NCI-H1436 (cell line): Measurements from ENCODE around the gene USH1G.
A peak's percentile ranks its signal among the peaks of the same experiment; 100 is the strongest.

Experiments
- DNase-seq: peaks from one replicate; lab custom pipeline; 2025; lab: John Stamatoyannopoulos, UW

The USH1G gene

DNA sequence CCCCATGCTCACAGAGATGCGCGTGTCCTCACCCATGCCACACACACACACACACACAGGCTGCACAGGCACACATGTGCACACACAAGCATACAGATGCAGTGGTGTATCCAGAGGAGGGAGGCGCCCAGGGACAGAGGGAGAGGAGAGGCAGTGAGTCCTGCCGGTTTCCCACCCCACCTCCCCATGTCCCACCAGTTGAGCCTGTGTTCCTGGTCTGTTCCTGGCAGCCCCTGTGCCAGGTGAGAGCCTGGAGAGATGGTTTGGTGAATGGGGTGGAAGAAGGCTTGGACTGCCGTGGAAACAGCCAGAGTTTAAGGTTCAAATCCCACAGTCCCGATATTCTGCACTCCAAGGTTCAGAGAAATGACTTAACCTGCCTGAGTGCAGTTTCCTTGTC is 19.4 kb downstream of the USH1G start:
- no peak for DNase-seq

GRCh38 chr17:74903034-74903433 is 20.0 kb downstream of the USH1G start:
- DNase-seq, result no peak

DNA sequence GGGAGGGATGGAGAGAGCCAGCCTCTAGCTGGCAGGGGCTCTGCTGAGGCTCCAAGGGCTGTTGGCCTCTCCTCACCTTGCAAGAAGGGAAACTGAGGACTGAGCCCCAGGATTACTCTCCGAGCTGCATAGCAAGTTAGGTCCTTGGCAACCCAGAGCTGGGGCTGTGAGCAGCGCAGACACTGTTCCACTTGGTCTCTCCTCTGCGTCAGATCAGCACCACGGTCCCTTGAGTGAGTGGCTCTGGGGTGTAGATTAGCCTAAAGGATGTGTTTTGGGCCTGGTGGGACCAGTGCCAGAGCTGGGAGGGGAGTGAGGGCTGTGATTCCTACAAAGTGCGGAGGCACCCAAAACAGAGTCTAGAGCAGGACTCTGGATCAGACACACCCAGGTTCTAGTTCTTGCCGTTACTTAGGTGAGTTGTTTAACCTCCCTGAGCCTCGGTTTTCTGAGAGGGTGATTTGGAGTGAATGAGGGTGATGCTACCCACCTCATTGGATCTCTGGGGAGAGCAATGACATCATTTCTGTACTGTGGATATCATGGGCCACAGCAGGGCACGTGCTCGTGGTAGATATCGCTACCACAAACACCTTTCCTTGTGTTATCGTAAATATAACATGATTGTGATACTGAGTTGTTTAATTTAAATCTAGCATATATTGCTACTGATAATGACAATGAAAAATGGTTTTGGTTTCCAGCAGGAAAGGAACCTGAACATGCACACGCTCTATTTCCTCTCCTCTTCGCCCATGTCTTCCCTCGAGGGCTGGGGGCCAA is 21.5 kb downstream of the USH1G start:
- DNase-seq, result no peak

DNA sequence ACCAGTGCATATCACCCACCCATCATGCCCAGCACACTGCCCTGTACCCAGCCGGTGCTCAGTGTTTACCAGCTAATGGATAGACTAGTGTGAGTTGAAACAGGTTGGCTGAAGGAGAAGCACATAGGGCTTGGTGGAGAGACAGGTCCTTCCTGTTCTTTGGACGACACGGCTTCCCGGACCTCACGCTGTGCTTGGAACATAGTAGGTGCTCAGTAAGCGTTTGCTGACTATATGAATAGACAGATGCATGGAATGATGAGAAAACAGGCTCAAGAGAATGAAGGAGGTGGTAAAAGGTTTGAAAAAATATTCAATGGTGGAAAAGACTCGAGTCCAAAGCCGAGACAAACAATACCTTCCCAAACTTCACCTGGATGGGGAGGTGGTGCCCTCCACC is 22.8 kb downstream of the USH1G start:
- no peak for DNase-seq

DNA sequence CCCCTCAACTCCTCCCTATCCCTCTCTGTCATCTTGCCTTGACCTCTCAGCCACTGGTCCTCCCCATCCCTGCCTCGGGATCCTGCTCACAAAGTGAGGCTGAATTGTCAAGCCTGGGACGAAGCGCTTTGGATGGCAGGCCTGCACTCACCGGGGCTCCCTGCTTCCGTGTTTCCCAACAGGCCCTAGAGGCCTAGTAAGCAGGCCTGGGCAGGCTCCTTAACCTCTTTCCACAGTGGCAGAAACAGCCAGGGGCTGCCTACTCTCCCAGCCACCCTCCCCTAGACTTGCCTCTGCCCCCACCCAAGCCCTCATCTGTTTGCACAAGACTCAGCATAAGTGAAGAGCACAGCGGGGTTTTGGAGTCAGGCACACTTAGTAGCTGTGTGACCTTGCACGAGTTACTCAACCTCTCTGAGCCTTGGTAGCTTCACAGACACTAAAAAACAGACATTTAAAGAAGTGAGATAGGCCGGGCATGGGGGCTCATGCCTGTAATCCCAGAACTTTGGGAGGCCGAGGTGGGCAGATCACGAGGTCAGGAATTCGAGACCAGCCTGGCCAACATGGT is 24.6 kb downstream of the USH1G start:
- no peak for DNase-seq

- DNase-seq, result no peak
These were observed 29.0 kb downstream of the USH1G start for GRCh38 chr17:74893936-74894671.

DNA sequence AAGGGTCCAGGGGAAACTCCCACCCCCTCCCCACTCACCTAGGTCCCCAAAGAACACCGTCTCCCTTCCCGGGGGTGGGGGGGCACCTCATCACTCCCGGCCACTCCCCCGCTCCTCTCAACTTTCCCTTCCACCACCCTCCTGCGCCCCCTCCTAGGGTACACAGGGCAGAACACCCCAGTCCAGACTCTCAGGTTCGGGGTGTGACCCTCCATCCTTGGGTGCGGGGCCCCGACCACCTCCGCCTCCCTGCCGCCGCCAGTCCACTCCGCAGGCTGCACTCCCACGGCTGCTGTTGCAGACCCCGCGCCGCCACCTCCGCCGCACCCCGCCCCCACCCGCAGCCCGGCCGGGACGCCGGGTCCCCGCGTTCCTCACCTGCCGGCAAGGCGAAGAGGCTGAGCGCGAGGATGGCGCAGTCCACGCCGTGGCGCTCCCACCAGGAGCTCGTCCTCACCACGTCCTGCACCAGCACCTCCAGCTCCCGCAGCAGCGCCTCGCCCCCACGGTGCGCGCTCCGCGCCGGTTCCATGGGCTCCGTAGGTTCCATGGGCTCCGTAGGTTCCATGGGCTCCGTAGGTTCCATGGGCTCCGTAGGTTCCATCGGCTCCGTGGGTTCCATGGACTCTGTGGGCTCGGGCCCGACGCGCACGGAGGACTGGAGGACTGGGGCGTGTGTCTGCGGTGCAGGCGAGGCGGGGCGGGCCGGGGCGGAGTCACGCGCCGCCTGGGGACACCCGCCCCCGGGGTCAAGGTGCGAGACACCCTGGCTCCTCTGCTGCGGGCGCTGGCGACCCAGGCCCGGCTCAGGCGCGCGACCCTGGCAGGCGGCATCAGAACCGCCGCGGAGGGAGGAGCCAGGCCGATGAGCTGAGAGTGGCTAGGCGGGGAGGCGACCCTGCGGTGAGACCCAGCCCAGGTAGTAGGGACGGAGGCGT is 29.8 kb downstream of the USH1G start, which contains the start of gene FADS6:
FADS6 (minus strand) TSS at position 660 of the 938 bp plus-strand sequence; CDS start at position 622, 38 bp downstream.
- no peak for DNase-seq

DNA sequence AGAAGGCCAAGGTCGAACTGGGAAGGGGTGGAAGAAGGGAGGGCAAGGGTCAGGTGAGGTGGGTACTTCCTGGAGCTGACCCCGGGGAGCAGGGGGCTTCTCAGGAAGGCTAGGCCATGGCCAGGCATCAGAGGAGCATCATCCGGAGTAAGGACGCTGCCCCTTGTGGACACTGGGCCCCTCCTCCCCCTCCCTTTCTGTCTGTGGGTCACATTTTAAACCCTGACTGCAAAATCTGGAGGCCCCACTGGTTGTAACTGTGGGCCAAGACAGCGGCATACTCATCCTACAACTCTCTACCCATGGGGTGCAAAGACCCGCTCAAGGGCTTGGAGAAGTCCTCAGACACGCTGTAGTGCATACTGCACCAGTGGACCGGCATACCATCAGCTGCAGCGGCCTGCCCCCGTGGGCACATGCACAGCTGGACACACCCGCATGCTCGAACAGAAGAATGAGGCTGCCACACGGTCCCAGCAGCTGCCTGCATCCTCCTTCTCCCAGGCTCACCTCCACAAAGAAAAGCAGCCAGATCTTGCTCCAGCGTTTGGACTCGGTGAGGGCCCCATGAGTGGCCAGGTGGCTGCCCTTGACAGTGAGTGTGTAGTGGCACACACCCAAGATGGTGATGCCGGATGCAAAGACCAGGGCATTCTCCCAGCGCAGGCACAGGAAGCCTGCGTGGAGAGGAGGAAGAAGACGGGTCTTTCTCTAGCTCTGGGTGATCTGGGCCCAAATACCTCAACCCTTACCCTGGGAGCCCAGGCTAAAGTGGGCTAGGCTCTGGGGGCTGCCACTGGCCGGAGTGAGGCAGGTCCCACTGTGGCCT is 30.8 kb downstream of the USH1G start:
- no peak for DNase-seq

GRCh38 chr17:74890554-74890953 is 32.5 kb downstream of the USH1G start:
- DNase-seq, result no peak

- no peak for DNase-seq
These were observed 34.6 kb downstream of the USH1G start for GRCh38 chr17:74888469-74888868.

DNA sequence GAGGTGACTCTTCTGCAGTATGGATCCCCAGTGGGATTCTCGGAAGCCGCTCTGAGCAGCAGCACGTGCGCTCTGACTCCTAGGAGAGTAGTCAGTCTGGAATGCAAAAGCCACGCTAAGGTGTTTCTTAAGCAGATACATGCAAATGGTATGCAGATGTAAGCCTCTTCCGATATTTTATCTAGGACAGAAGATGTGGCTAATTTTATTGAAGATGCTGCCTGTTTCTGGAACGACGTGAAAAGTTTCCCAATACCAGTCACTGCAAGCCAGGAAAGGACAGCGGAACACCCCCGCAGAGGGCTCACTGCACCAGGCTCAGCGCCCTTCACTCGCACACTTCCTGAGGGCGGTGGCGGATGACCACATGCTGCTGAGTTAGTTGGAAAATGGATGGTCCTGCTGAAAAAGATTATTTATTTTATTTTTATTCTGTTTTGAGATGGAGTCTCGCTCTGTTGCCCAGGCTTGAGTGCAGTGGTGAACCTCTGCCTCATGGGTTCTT is 39.8 kb downstream of the USH1G start:
- DNase-seq, result no peak

DNA sequence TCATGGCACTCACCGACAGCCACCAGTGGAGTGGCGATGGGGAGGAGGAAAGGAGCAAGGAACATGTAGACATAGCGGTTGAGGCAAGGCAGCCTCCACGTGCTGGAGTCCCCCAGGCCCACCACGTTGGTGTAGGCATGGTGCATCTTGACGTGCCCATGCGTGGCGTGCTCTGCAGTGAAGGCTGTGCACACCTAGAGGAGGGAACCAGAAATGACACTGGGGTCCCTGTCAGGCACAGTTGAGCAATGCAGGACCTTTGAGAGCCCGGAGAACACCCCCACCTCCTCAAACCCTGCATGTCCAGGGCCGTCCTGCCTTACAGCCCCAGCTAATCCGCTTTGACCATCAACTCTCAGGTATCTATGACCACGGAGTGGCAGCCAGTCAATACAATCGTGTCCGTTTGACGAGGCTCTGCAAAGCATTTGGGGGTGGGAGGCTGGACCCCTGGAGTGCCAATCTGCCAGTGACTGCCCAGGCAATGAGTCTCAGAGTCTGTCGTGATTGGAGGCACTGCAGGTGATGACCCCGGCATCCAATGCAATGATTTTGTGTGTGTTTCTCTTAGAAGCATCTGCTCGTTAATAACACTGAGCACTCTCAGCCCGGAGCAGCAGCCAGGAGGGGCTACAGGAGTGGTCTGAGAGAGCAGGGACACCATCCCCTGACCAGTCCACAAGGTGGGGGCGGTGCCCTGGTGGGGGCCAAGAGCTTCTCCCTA is 40.4 kb downstream of the USH1G start:
- DNase-seq, result no peak

DNA sequence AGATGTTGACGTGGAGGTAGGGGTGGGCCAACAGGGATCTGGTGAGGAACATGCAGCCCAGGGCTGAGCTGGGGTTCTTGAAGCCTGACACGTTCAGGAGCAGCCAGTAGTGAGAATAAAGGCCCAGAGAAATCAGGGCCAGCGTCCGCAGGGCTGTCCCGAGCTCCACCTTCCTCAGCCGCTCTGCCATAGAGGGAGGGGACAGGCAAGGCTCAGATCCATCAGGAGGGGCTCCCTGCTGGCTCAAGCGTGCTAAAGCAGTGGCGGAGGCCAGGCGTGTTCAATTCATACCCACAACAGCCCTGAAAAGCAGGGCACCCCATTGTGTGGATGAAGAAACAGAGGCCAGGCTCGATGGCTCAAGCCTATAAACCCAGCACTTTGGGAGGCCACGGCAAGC is 42.0 kb downstream of the USH1G start:
- DNase-seq, result no peak

GRCh38 chr17:74879308-74879707 is 43.7 kb downstream of the USH1G start:
- no peak for DNase-seq

GRCh38 chr17:74878658-74879057 is 44.4 kb downstream of the USH1G start:
- DNase-seq, result no peak

DNA sequence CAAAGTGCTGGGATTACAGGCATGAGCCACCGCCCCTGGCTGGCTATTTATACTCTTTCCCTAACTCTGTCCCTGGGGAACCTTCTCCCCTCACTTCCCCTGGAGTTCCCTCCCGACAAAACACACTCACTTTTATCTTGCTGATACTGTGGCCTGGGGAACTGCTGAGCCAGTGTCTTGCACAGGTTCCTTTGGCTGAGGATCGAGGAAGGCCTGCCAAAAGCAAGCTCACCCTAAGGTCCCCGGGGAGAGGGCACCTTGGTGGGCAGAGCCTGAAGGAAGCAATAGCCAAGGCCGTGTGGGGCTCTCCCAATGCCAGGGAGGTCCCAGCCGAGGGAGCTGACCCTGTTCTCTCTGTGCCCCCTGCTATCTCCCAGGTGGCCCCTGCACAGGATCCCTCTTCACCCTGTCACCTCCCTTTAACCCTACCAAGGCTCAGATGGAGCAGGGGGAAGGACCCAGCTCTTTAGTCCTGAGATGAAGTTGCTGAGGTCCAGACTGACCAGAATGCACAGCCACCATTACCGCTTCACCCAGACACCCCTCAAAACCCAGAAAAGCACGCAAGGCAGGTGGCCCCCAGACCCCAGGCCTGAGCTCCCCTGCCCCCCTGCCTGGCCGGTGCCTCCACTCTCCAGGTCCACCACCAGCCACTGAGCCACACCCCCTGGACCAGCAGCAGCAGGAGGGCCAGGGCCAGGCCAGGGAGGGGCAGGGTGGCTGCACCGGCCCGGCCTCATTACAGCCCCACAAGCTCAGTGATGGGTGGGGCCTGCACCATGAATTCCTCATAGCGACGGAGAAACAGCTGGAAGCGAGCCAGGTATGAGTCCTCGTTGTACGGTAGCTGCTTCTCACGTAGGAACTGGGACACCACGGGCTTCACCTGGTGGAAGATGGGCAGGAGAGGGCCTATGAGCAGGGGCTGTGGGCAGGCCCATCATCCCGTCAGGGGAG is 45.2 kb downstream of the USH1G start:
- peak; percentile 36 for DNase-seq

- DNase-seq, result no peak
These were observed 47.0 kb downstream of the USH1G start for GRCh38 chr17:74875977-74876593.

DNA sequence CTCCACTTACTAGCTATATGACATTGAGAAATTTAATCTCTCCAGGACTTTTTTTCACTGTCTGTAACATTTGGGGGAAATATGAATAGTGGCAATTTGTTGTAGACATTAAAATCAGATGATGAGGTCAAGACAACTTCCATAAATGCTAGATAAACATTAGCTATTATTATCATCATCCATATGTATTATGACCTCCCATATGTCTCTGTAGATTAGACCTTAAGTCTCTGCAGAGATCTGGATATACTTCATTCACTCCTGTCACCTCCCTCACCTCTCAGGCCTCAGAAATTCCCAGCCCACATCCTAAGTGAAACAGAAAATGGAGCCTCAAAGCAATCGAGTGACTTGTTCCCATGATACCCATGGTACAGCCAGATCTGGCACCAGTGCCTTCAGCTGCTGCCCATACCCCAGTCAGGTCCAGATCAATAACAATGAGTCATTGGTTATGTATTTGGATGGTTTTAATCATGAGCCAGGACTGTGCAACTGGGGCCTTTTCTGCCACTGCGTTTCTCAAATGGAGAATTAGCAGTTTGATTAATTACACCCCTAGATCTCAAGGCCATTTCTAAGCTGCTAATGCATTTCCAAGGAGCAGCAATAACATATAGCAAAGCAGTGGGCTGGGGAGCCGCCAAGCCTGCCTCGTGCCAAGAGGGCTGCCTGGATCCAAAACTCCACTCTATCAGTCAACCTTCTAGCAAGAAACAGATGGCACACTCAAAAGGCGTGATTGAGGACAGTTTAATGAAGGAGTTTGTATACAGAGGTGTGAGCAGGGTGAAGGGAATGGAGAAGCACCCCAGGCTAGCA is 47.7 kb downstream of the USH1G start:
- DNase-seq, result no peak
